GM06990 (cell line): ENCODE measurements around the gene MYH11.
"Not testable (repeated sequence)": the region's sequence is repeated elsewhere in the genome, so short reads cannot be mapped to it uniquely, and the experiment has no call there.

Experiments used
- DNase-seq: peaks from one replicate; pipeline ENCODE4 v3.0.0-alpha.2; 2011; ENCODE audit not compliant: insufficient read length; ENCODE audit errors: extremely low read depth
- H3K27me3 ChIP-seq: replicated peaks from 2 replicates; pipeline ENCODE4 v1.6.0; 2011; ENCODE audit warnings: low read length; ENCODE audit not compliant: control insufficient read depth, insufficient read depth
- H3K36me3 ChIP-seq: 2 replicates; pipeline ENCODE4 v1.5.1; 2011; ENCODE audit warnings: low read length; ENCODE audit not compliant: control insufficient read depth, insufficient read depth
- H3K4me3 ChIP-seq: replicated peaks from 2 replicates; pipeline ENCODE4 v1.5.1; 2011; ENCODE audit warnings: low read depth, mild to moderate bottlenecking, control low read depth, low read length
- CTCF ChIP-seq: IDR thresholded peaks from 2 replicates; pipeline ENCODE4 v1.5.1; 2011; ENCODE audit warnings: low read length, control low read depth, mild to moderate bottlenecking, inconsistent platforms; ENCODE audit not compliant: insufficient read depth, poor library complexity, severe bottlenecking

MYH11 gene

GRCh38 chr16:15847611-15848175, 9.1 kb downstream of the MYH11 start:
- H3K36me3 ChIP-seq: no peaks in the 10 kb centered on the region
- peaks cover 2% of the 10 kb centered on the region for H3K27me3 ChIP-seq
- no peak for DNase-seq
- no peak overlapping the region for H3K4me3 ChIP-seq
- no peak for TF ChIP-seq CTCF

GRCh38 chr16:15846510-15846909, 10.3 kb downstream of the MYH11 start:
- no peak for DNase-seq
- Histone ChIP-seq H3K4me3 (no peak overlapping the region), H3K36me3 (no peaks in the 10 kb centered on the region), H3K27me3 (no peaks in the 10 kb centered on the region; the same call in none of the 2 replicates)
- no peak for TF ChIP-seq CTCF

- no peak for TF ChIP-seq CTCF
- Histone ChIP-seq H3K27me3 (no peaks in the 10 kb centered on the region; the same call in none of the 2 replicates), H3K36me3 (no peaks in the 10 kb centered on the region), H3K4me3 (no peak overlapping the region)
- DNase-seq: no peak
Observed at GRCh38 chr16:15843635-15844279, 13.1 kb downstream of the MYH11 start.

GRCh38 chr16:15839204-15839603, 17.6 kb downstream of the MYH11 start:
- H3K36me3 ChIP-seq, DNase-seq, H3K27me3 ChIP-seq, H3K4me3 ChIP-seq: not testable (repeated sequence)

- Histone ChIP-seq H3K4me3 (no peak overlapping the region), H3K27me3 (no peaks in the 10 kb centered on the region; the same call in 1 of the 2 replicates), H3K36me3 (no peaks in the 10 kb centered on the region)
- TF ChIP-seq CTCF: no peak
- no peak for DNase-seq
Observed at GRCh38 chr16:15837761-15838160, 19.1 kb downstream of the MYH11 start.

GRCh38 chr16:15836965-15837611, 19.7 kb downstream of the MYH11 start:
- Histone ChIP-seq H3K4me3 (no peak overlapping the region), H3K27me3 (peaks cover 1% of the 10 kb centered on the region; the same call in 1 of the 2 replicates), H3K36me3 (no peaks in the 10 kb centered on the region)
- DNase-seq: no peak
- no peak for TF ChIP-seq CTCF
